ENCODE data around the gene BCL2L12.
"Not testable (repeated sequence)": the region's sequence is repeated elsewhere in the genome, so short reads cannot be mapped to it uniquely, and the experiment has no call there.

BCL2L12 gene

GRCh38 chr19:49665351-49666119 is at the start of gene BCL2L12, which contains the start of gene IRF3:
TSS of gene BCL2L12 (plus strand) at chr19:49665933. CDS start at chr19:49666693, 760 bp downstream.
TSS of gene IRF3 (minus strand) at chr19:49665857. CDS start at chr19:49664838, 1,019 bp downstream.
- peak; percentile 99 for DNase-seq

- no peak for DNase-seq
Measured at GRCh38 chr19:49616532-49616931, 49.2 kb upstream of the BCL2L12 start.

- DNase-seq, result no peak
Measured at GRCh38 chr19:49616945-49617344, 48.8 kb upstream of the BCL2L12 start.

- DNase-seq, result not testable (repeated sequence)
Measured at GRCh38 chr19:49617860-49618259, 47.9 kb upstream of the BCL2L12 start.

GRCh38 chr19:49624967-49625910 is 40.5 kb upstream of the BCL2L12 start:
- DNase-seq, result no peak

- DNase-seq, result no peak
Measured at GRCh38 chr19:49626226-49626625, 39.5 kb upstream of the BCL2L12 start.

- DNase-seq, result no peak
Measured at GRCh38 chr19:49629659-49630058, 36.1 kb upstream of the BCL2L12 start.

GRCh38 chr19:49631014-49631588 is 34.6 kb upstream of the BCL2L12 start:
- DNase-seq, result no peak

- no peak for DNase-seq
Measured at GRCh38 chr19:49631610-49632192, 34.0 kb upstream of the BCL2L12 start.

- no peak for DNase-seq
Measured at GRCh38 chr19:49632576-49632975, 33.2 kb upstream of the BCL2L12 start.

- DNase-seq, result not testable (repeated sequence)
Measured at GRCh38 chr19:49633273-49633672, 32.5 kb upstream of the BCL2L12 start.

- no peak for DNase-seq
Measured at GRCh38 chr19:49635530-49636232, 30.1 kb upstream of the BCL2L12 start.

GRCh38 chr19:49636233-49636932 is 29.4 kb upstream of the BCL2L12 start:
- no peak for DNase-seq

GRCh38 chr19:49637821-49638738 is 27.7 kb upstream of the BCL2L12 start:
- DNase-seq, result no peak

- DNase-seq, result no peak
Measured at GRCh38 chr19:49639401-49640112, 26.2 kb upstream of the BCL2L12 start.

- peak; percentile 100 for DNase-seq
Measured at GRCh38 chr19:49640113-49640898, 25.4 kb upstream of the BCL2L12 start, which contains the start of gene RRAS. TSS of gene RRAS (minus strand) at chr19:49640143. CDS start at chr19:49640098, 45 bp downstream.

GRCh38 chr19:49641688-49642491 is 23.8 kb upstream of the BCL2L12 start, which contains the start of gene SCAF1:
TSS of gene SCAF1 (plus strand) at chr19:49642209. CDS start at chr19:49645027, 2,818 bp downstream.
- DNase-seq, result peak; percentile 99
